ENCODE results near the gene CWC27.
"Not testable (repeated sequence)": the region's sequence is repeated elsewhere in the genome, so short reads cannot be mapped to it uniquely, and the experiment has no call there.

The CWC27 gene

DNA sequence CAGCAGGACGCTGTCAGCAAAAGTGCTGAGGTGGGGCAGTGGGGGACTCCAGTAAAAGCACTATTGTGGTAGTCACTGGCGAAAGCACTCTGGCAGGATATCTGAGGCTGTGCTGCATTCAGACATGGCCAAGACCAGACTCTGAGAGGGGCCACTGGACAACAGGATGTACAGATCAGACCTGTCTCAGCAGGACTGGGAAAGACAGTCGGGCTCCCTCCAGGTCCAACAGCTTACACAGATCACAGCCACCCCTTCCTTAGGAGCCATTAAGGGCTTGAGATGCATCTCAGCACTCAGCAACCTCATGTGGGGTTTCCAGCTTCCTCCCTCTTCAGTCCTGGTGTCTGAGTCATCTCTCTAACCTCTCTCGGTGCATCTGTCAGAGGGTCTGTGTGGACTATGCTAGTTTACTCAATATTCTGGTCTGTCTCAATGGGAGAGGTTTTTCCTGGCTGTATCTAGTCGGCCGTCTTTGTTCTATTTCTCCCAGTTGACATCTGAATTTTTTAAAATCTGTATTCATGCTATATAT, 154.5 kb downstream of the CWC27 start:
- DNase-seq (ENCODE audit: low spot score) = no peak

DNA sequence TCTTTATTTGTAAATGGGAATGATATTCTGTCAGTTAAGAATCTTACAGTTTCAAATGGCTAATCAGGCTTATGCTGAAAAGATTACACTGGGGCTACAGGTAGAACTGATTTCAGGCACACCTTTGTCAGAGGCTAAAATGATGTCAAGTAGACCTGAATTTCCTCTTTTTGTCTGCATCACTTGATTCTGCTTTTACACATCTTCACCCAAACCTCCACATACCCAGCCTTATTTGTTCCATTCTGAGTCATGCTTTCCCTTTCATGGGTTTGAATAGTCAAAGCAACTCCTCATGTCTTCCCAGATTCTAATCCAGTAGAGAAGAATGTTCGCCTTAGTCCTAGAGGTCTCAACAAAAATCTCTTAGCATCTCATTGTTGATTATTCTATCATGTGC, 156.4 kb downstream of the CWC27 start:
- no peak for DNase-seq (ENCODE audit: low spot score)

DNA sequence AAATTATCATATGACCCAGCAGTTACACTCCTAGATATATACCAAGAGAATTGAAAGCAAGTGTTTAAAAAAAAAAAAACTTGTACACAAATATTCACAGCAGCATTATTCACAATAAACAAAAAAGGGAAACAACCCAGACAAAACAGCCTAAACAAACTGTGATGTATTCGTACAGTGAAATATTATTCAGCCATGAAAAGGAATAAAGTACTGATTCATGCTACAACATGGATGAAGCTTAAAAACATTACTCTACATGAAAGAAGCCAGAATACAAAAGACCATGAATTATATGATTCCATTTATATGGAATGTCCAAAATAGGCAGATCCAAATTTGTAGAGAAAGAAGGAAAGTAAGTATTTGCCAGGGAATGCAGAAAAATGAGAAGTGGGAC, 161.1 kb downstream of the CWC27 start:
- no peak for DNase-seq (ENCODE audit: low spot score)

DNA sequence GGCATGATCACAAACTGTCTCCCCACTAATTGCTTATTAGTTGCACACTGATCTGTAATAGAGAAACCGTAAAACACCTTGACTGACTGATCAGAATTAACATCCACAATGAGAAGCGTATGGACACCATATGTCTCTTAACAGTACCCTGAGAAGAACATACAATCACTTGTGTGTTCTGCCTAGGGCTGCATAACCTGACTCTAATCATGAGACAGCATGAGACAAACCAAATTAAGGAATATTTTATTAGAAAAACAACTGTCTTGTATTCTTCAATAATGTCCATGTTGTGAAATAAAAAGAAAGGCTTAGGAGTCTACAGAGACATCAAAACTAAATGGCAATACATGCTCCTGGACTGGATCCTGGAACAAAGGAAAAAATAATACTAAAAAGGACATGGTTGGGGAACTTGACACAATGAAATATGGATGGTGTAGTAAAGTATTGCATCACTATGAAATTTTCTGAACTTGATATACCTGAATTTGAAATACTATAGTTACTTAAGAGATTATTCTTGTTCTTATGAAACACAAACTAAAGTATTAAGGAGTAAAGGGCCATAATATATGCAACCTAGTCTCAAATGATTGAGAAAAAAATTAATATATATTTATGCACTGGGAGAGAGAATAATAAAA, 162.1 kb downstream of the CWC27 start:
- no peak for DNase-seq (ENCODE audit: low spot score)

DNA sequence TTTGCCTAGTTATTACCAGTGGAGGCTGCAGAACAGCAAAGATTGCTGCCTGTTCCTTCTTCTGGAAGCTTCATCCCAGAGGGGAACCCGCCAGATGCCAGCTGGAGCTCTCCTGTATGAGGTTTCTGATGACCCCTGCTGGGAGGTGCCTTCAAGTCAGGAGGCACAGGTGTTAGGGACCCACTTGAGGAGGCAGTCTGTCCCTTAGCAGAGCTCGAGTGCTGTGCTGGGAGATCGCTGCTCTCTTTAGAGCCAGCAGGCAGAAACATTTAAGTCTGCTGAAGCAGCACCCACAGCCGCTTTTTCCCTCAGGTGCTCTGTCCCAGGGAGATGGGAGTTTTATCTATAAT, 170.7 kb downstream of the CWC27 start:
- not testable (repeated sequence) for DNase-seq (ENCODE audit: low spot score)

DNA sequence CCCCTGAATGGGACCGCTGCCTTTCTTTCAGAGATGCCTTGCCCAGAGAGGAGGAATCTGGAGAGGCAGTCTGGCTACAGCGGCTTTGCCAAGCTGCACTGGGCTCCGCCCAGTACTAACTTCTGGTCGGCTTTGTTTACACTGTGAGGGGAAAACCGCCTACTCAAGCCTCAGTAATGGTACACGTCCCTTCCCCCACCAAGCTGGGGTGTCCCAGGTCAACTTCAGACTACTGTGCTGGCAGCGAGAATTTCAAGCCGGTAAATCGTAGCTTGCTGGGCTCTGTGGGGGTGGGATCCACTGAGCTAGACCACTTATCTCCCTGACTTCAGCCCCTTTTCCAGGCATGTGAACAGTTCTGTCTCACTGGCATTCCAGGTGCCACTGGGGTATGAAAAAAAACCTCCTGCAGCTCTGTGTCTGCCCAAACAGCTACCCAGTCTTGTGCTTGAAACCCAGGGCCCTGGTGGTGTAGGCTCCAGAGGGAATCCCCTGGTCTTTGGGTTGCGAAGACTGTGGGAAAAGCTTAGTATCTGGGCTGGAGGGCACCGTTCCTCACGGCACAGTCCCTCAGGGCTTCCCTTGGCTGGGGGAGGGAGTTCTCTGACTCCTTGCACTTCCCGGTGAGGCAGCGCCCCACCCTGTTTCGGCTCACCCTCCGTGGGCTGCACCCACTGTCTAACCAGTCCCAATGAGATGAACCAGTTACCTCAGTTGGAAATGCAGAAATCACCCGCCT, 171.2 kb downstream of the CWC27 start:
- no peak for DNase-seq (ENCODE audit: low spot score)

DNA sequence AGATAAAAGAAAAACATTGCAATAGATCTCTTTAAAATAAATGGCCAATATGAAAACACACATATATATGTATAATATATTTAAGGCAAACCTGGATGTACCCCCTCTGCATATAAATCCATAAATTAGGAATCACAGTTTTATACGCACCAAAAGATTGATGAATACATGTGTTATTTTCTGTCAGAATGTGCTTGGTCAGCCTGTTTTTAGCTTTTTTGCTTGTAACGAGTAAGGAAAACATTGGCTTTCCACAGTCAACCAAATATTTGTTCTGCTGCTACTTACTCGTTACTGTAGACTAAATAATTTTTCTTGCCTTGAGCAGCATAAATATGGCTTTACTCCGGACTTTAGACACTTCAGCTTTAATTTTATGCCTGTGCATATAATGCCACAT, 173.7 kb downstream of the CWC27 start:
- no peak for DNase-seq (ENCODE audit: low spot score)

DNA sequence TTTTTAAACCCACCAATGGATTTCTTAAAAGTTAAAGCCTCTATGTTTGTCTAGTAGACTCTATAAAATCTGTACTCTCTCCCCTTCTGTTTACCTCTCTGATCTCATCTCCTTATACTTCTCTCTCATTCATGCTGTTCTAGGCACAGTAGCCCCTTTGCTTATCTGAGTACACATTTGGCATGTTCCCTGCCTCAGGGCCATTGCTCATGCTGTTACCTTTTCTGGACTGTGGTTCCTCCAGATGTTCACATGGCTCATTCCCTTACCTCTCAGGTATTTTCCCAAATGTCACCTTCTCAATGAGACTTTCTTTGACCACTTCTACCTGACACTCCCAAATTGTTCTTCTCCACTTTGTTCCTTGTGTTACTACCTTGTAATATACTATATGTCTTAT, 176.1 kb downstream of the CWC27 start:
- DNase-seq (ENCODE audit: low spot score) = no peak

DNA sequence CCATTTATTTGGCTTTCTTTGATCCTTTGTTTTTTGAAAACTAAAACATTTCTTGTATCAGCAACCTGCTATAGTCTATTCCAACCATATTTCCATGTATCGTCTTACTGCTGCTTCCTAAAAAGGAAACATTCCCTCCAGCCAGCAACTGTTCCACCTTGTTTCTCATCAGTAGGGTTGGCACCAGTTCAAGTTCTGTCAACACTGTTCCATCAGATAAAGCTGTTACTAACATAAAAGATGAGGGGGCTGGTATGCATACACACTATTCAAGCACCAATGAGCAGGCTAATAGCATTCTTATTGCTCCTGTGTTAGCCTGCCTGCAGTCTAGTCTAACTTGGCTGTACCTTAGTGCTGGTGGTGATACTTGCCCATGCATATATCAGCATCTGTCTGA, 178.3 kb downstream of the CWC27 start:
- peak; percentile 77 for DNase-seq (ENCODE audit: low spot score)

DNA sequence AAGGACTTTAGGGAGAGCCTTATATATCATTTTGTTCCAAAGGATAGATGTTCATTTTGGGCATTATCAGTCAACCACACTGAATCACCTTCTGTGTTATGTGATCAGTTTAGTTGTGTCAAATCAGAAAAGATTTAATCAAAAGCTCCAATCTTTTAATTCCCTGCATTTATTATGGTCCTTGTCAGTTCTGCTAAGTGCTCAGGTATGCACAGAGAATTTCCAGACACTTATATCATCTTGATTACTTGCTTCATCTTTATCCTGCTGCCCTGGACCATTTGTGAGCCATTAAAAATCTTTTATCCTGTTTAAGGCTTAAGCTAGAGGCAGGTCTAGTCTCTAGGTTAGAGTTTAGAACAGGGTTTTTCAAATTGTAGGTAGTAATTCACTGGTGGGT, 179.1 kb downstream of the CWC27 start:
- no peak for DNase-seq (ENCODE audit: low spot score)

DNA sequence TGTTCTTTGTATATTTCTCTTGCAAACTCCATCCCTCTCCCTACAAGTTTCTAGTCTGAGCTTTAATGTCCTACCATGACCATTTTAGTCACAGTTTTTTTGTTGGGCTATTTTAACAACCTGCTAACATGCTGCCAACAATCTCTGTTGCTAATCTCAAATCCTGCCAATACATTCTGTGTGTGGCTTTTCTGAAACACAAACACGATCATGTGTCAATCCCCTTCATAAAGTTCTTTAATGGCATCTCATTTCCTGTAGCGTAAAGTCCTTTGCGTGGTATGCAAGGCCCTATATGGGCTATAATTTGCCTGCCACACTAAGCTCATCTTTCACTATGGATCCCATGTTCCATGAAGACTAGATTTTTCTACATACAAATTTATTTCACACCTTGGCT, 180.6 kb downstream of the CWC27 start:
- DNase-seq (ENCODE audit: low spot score) = no peak

DNA sequence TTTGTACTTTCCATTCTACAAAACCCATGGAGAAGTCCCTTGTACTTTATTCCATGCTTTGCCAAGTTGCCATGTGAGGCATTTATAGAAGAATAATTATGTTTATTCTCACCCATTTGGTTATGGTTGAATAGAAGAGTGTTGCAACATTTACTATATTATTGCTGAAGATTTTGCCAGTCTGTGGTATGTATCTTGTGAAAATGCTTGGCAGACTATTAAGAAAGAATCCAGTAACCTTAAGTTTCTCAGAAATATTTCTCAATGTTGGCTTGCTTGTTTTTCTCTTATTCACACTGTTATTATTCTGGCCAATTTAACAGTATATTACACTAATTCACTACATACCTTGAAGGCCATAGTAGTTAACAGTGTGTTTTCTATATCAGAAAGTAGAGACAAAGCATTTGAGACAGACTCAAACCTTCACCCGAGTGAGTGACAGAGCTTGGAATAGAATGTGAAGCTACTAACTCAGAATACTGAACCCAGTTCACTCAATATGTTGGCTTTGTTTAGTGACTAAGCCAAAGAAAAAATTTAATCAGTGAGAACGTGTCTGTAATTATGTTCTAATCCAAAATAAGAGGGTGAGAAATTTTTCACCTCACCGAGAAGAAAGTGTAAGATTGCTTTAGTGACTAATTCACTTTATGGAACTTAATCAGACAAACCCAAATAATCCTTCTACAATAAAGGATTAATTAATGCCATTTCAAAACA, 184.4 kb downstream of the CWC27 start:
- no peak for DNase-seq (ENCODE audit: low spot score)

DNA sequence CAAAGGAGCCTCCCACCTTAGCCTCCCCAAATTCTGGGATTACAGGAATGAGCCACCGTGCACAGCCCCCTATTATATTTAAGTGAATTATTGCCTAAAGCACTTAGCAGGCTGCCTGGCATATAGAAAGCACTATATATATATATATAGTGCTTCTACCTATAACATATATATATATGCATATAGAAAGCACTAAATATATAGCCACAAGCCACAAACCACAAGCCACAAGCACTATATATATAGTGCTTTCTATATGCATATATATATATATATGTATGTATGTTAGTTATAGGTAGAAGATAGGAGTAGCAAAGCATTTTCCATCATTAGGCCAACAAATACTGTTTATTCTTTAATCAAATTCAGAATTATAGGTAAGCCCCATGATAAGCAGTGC, 185.8 kb downstream of the CWC27 start:
- DNase-seq (ENCODE audit: low spot score) = no peak

DNA sequence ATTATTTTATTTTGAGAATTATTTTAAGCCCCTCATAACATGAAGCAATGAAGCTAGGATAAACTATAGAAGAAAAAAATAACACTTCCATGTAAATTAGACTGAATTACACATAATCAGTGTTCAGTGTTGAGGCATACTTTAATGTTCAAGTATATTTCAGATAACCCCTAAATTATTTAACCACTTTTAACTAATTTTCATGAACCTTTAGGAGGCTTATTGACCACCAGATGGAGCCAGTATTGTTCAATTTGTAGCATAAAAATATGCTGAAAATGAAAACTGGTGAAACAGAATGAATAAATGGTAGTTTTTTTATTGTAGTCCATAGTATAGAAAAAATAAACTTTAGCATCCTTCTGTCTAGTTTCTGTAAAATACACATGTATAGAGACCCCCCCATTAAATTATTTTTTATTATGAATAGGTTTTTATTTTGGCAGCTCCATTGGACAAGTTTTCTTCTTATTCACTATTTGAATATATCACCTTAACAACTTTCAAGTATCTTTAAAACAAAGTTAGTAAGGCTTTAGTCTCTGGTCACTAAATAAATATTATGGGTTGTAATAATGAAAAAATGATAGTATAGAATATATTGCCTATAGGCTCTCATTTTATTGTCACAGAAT, 190.1 kb downstream of the CWC27 start:
- no peak for DNase-seq (ENCODE audit: low spot score)

DNA sequence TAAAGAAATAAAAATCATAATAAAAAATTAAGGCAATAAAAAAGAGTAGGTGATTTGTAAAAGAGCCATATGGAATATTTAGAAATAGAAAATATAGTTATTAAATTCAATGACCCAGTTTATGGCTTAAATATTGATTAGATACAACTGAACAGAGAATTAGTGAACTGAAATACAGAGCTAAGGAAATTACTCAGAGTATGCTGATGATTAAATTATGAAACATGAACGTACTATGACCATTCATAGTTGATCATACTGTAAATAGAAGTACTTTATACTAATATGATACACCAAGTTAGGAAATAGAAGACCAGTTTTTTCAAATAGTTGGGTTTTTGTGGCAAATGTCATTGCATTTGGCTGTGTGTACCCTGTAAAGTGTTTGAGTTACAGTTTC, 194.5 kb downstream of the CWC27 start:
- DNase-seq (ENCODE audit: low spot score) = no peak

DNA sequence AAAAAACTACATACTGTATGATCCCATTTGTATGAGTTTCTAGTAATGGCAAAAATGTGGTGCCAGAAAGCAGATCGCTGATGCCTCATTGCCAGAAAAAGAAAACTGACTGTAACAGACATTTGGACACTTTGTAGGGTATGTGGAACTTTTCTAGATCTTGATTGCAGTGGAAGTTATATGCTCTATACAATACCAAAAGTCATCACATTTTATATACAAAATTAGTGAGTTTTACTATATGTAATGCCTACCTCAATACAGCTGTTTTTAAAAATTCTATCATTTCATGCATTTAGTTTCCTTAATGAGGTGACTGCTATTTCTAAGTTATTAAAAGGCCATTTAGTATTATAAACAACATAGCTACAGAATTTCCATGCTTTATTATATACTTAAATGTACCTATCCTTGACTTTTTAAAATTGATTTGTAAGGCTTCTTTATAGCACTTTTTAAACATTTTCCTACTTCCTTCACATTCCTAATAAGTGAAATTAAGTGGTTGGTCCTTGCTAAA, 199.9 kb downstream of the CWC27 start:
- DNase-seq (ENCODE audit: low spot score) = no peak

DNA sequence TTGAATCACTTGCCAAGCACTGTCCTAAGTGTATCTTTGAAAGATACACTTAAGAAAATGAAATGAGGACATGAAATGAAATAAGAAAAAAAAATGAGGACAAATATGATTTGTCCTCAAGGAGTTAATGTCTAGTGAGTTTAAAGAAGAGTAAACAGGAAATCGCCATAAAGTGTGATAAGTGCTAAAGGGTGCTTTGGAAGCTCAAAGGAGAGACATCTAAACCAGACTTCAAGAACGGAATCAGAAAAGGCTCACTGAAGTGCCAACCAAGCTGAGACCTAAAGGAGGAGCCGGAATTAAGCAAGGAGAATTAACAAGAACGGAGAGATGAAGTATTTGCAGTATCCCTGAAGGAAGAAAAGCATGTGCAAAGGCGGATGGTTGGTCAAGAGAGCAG, 200.8 kb downstream of the CWC27 start:
- DNase-seq (ENCODE audit: low spot score) = no peak

DNA sequence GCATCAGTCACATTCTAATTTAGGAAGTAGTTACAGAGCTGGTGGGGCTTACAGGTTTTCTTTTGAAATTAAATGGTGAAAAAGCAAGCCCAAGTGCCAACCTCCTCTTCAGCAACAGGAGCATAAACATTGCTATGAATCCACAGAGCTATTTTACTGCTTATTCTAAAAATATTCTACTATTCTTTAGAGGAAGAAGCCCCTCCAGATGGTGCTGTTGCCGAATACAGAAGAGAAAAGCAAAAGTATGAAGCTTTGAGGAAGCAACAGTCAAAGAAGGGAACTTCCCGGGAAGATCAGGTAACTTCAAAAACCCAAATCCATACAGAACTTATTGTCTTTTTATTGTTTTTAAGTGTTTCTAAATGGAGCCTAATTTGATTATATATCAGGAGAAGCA, 202.8 kb downstream of the CWC27 start:
- DNase-seq (ENCODE audit: low spot score) = no peak

DNA sequence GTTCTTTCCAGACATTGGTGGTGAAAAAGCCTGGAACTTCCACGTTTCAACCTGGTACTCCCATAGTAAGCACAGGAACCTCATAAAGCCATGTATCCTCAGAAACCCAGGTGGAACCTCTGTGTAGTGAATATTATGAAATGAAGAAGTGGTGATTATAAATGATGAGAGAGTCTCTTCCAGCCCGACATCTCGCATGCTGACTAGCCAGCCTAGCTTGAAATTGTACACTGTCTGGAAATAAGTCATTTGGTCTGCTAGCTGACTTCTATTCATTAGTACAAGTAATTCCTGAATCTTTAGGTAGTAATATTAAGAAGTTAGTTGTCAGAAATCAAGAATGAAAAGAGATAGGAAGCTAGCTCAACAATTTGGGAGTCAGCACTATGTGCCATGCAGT, 203.3 kb downstream of the CWC27 start:
- DNase-seq (ENCODE audit: low spot score) = no peak

DNA sequence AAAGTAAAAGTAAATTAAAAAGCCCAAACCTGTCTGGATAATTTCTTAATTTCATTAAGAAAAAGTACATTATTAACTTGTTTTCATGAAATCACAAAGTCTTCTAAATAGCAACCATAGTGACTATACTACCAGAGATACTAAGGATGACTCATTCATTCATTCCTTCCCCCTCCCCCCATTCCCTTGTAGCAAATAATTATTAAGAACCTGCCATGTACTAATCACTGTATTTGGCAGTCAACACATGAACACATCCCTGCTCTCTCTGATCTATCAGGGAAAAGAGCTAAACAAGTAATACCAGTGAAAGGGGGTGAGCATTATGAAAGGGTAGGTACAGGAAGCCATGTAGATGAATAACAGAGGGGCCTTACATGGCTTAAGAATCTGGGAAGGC, 203.9 kb downstream of the CWC27 start:
- DNase-seq (ENCODE audit: low spot score) = no peak

DNA sequence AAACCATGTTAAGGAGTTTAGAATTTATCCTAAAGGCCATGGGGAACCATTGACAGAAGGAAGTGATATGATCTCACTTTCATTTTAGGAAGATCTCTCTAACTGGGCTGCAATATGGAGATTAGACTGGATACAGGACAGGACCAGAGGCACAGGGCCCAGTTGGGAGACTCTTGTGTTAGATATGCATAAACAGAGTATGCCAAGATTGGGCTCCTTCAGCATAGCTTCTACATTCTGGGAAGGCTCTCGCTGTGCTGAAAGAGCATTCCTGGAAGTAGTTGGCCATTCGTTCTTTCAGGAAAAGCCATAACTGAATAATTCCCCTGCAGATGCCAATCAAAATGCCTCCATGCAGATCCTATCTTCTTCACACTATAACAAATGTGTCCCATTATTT, 204.5 kb downstream of the CWC27 start:
- DNase-seq (ENCODE audit: low spot score) = no peak

DNA sequence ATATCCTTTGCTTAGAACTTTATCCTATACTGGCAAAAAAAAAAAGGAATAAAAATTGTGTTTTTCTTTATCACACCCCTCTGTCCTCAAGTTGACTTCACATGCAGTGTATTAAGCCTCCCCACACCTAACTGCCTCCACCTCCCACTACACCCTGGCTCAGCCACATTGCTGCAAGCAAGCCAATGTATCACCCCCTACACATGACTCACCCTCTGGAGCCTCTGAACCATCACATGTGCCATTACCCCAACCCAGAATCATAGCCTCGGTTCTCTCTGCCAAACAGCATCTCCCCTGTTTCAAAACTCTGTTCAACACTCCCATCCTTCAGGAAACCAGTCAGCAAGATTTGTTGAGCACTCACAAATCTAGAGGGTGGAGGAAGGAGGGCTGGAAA, 209.0 kb downstream of the CWC27 start:
- DNase-seq (ENCODE audit: low spot score) = no peak
